Hepatocyte (in vitro differentiated cells): ENCODE data around the gene PCBP4.

Experiments
- CTCF ChIP-seq: fragments of 200-600 bp; sonication (generic); IDR thresholded peaks from 2 replicates; pipeline ENCODE4 v1.5.1; 2016; ENCODE audit warnings: antibody characterized with exemption, mild to moderate bottlenecking; ENCODE audit not compliant: poor library complexity
- EZH2 ChIP-seq: fragments of 200-600 bp; sonication (generic); IDR thresholded peaks from 2 replicates; pipeline ENCODE4 v1.6.1; 2016; ENCODE audit warnings: antibody characterized with exemption, mild to moderate bottlenecking, borderline replicate concordance

GRCh38 chr3:51995346-51996163 lies 28.3 kb upstream of the PCBP4 start, which contains the start of gene RPL29:
- TF ChIP-seq CTCF, result no peak
- no peak for TF ChIP-seq EZH2
